Smooth muscle cell (in vitro differentiated cells): ENCODE measurements around the gene ADRM1. TPM values are rescaled to one million over a fixed set of nuclear protein-coding genes. Genes with fewer than 3 reads are reported as not detected.

ENCODE experiments used
- DNase-seq: peaks from one replicate; lab custom pipeline; 2025; ENCODE audit not compliant: unreplicated experiment; lab: John Stamatoyannopoulos, UW
- H2AFZ ChIP-seq: fragments of 200-600 bp; sonication (generic); 2 replicates; pipeline ENCODE4 v1.6.0; 2016; ENCODE audit warnings: antibody characterized with exemption, low read depth, mild to moderate bottlenecking
- H3F3A ChIP-seq: fragments of 200-600 bp; sonication (generic); 2 replicates; pipeline ENCODE4 v1.6.0; 2017; ENCODE audit warnings: antibody characterized with exemption, low read depth
- H3K27ac ChIP-seq: fragments of 200-600 bp; sonication (generic); 2 replicates; pipeline ENCODE4 v1.5.1; 2016; ENCODE audit warnings: low read depth, mild to moderate bottlenecking
- H3K27me3 ChIP-seq: fragments of 200-600 bp; sonication (generic); 2 replicates; pipeline ENCODE4 v1.6.1; 2016; ENCODE audit warnings: low read depth, mild to moderate bottlenecking
- H3K36me3 ChIP-seq: fragments of 200-600 bp; sonication (generic); 2 replicates; pipeline ENCODE4 v1.5.1; 2016; ENCODE audit warnings: low read depth
- H3K4me1 ChIP-seq: fragments of 200-600 bp; sonication (generic); 2 replicates; pipeline ENCODE4 v1.5.1; 2016; ENCODE audit warnings: low read depth
- H3K4me2 ChIP-seq: fragments of 200-600 bp; sonication (generic); 2 replicates; pipeline ENCODE4 v1.6.0; 2016; ENCODE audit warnings: mild to moderate bottlenecking
- H3K4me3 ChIP-seq: fragments of 200-600 bp; sonication (generic); 2 replicates; pipeline ENCODE4 v1.5.1; 2016; ENCODE audit warnings: mild to moderate bottlenecking
- H3K79me2 ChIP-seq: fragments of 200-600 bp; sonication (generic); 2 replicates; pipeline ENCODE4 v1.6.0; 2016; ENCODE audit warnings: low read depth, mild to moderate bottlenecking
- H3K9ac ChIP-seq: fragments of 200-600 bp; sonication (generic); 2 replicates; pipeline ENCODE4 v1.6.0; 2016; ENCODE audit warnings: low read depth
- H3K9me3 ChIP-seq: fragments of 200-600 bp; sonication (generic); replicated peaks from 2 replicates; pipeline ENCODE4 v1.5.1; 2016; ENCODE audit warnings: low read depth
- H4K20me1 ChIP-seq: fragments of 200-600 bp; sonication (generic); 2 replicates; pipeline ENCODE4 v1.6.0; 2016; ENCODE audit warnings: low read depth
- CTCF ChIP-seq: fragments of 200-600 bp; sonication (generic); IDR thresholded peaks from 2 replicates; pipeline ENCODE4 v1.5.1; 2017; ENCODE audit warnings: borderline replicate concordance, mild to moderate bottlenecking, antibody characterized with exemption; ENCODE audit not compliant: insufficient read depth, poor library complexity, severe bottlenecking
- WGBS: methylation state at CpG from one replicate; pipeline ENCODE4 v1.1.7; 2016; ENCODE audit warnings: low lambda C conversion rate; 5-methylcytosine and 5-hydroxymethylcytosine counted together
- polyA plus RNA-seq: library from polyadenylated mRNA; unstranded; fragments of >200 nt; fragmentation: Nextera tagmentation; extraction: Ambion mirVana; gene quantifications from 2 replicates; pipeline ENCODE4 v1.2.1, GENCODE V29; 2016
- total RNA-seq: library from RNA; depleted of rRNA; stranded (reverse); fragments of >200 nt; gene quantifications from 2 replicates; pipeline ENCODE4 v1.2.3, GENCODE V29; 2014

ADRM1 gene
- total and polyA plus RNA-seq, 2 experiments from 2014 or later: 101 to 121 TPM

GRCh38 chr20:62304331-62305148 is 1.7 kb downstream of the ADRM1 start:
- WGBS: 86% methylated on average over 28 of the region's 29 CpGs
- H3K27me3 ChIP-seq: no peaks in the 10 kb centered on the region
- no peaks in the 10 kb centered on the region for H3K36me3 ChIP-seq
- DNase-seq: no peak
- TF ChIP-seq CTCF: no peak
- H4K20me1 ChIP-seq: peaks cover 44% of the 10 kb centered on the region
- H3K4me1 ChIP-seq: peaks cover 14% of the 10 kb centered on the region
- H2AFZ ChIP-seq: no peak overlapping the region
- no peaks in the 10 kb centered on the region for H3K9me3 ChIP-seq
- H3K4me2 ChIP-seq: peak overlapping the region; percentile 100
- H3K27ac ChIP-seq: peak overlapping the region; percentile 69
- peaks cover 38% of the 10 kb centered on the region for H3K79me2 ChIP-seq
- peaks cover 11% of the 10 kb centered on the region for H3F3A ChIP-seq
- H3K9ac ChIP-seq: peak overlapping the region; percentile 88
- peak overlapping the region; percentile 88 for H3K4me3 ChIP-seq

- H3K9ac ChIP-seq: no peak overlapping the region
- no peak for TF ChIP-seq CTCF
- H2AFZ ChIP-seq: no peak overlapping the region
- peak overlapping the region; percentile 100 for H3K4me2 ChIP-seq
- no peak overlapping the region for H3K27ac ChIP-seq
- H3K4me3 ChIP-seq: peak overlapping the region; percentile 88
- no peaks in the 10 kb centered on the region for H3K36me3 ChIP-seq
- H3F3A ChIP-seq: peaks cover 11% of the 10 kb centered on the region
- H3K4me1 ChIP-seq: peaks cover 14% of the 10 kb centered on the region
- H3K9me3 ChIP-seq: no peaks in the 10 kb centered on the region
- H4K20me1 ChIP-seq: peaks cover 44% of the 10 kb centered on the region
- peaks cover 38% of the 10 kb centered on the region for H3K79me2 ChIP-seq
- no peak for DNase-seq
- no peaks in the 10 kb centered on the region for H3K27me3 ChIP-seq
- WGBS: 95% methylated on average over 18 of the region's 18 CpGs
Observed at GRCh38 chr20:62305149-62305764, 2.5 kb downstream of the ADRM1 start.

- no peak overlapping the region for H2AFZ ChIP-seq
- H3K9me3 ChIP-seq: no peaks in the 10 kb centered on the region
- no peak overlapping the region for H3K4me2 ChIP-seq
- TF ChIP-seq CTCF: no peak
- 93% methylated on average over 29 of the region's 33 CpGs for WGBS
- H4K20me1 ChIP-seq: peaks cover 44% of the 10 kb centered on the region
- H3K4me3 ChIP-seq: no peak overlapping the region
- H3K4me1 ChIP-seq: peaks cover 14% of the 10 kb centered on the region
- no peak overlapping the region for H3K27ac ChIP-seq
- no peaks in the 10 kb centered on the region for H3K36me3 ChIP-seq
- H3K27me3 ChIP-seq: no peaks in the 10 kb centered on the region
- H3K9ac ChIP-seq: no peak overlapping the region
- no peak for DNase-seq
- peaks cover 11% of the 10 kb centered on the region for H3F3A ChIP-seq
- H3K79me2 ChIP-seq: peaks cover 38% of the 10 kb centered on the region
Observed at GRCh38 chr20:62305765-62306413, 3.1 kb downstream of the ADRM1 start.
